Endothelial cell of hepatic sinusoid (primary cell): Measurements from ENCODE around the gene PARP14.
"Not testable (repeated sequence)": the region's sequence is repeated elsewhere in the genome, so short reads cannot be mapped to it uniquely, and the experiment has no call there.

ENCODE experiments used
- in situ Hi-C: cut with HindIII; loops from 2 replicates; pipeline ENCODE4 v1.10.0; 2017; ENCODE audit warnings: low sequenced_read_pairs

PARP14 gene

DNA sequence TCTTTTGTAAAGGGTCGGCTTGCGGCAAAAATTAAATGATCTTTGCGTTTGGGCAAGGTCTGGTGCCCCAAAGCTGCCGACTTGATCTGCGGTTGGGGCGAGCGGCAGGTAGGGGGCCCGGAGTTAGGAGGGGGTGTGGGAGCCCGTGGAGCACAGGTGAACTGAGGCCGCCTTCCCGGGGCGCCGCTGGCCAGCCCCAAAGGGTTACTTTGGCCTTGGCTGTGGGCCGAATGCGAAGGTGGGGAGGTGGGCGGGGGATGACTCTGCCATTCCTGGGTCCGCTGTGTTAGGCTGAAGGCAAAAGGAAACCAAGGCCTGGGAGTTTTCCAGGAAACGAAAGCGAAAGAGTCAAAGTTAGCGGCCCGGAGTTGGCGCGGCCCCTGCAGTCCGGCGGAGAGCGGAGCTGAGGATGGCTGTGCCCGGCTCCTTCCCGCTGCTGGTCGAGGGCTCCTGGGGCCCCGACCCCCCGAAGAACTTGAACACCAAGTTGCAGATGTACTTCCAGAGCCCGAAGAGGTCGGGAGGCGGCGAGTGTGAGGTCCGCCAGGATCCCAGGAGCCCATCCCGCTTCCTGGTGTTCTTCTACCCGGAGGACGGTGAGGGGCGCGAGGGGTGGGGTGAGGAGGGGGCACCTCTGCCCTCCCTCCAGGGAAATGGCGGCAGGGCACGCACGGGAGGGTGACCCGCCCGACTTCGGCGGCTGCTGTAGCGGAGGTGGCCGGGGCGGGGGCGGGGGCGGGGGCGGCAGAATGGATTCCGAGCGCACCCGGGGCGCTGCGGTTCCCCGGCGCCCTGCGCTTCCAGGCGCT is at the start of gene PARP14:
Gene PARP14 (plus strand): TSS at position 365 of the 809 bp plus-strand sequence. CDS start 45 bp downstream, at position 410.
- in situ Hi-C loops, result no loop called here

DNA sequence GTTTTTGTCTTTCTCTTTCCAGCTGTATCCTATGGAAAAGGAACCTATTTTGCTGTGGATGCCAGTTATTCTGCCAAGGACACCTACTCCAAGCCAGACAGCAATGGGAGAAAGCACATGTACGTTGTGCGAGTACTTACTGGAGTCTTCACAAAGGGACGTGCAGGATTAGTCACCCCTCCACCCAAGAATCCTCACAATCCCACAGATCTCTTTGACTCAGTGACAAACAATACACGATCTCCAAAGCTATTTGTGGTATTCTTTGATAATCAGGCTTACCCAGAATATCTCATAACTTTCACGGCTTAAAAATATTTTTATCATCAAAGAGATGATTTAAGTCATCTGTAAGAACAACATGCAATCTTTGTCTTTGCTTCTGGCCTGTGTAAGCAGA is 44.9 kb upstream of the PARP14 start:
- in situ Hi-C loops, result no loop called here

GRCh38 chr3:122636697-122637096 is 43.9 kb upstream of the PARP14 start:
- in situ Hi-C loops, result no loop called here

- in situ Hi-C loops, result no loop called here
Measured at GRCh38 chr3:122640437-122640999, 40.1 kb upstream of the PARP14 start.

- in situ Hi-C loops, result no loop called here
Measured at GRCh38 chr3:122642935-122643334, 37.7 kb upstream of the PARP14 start.

- in situ Hi-C loops, result no loop called here
Measured at GRCh38 chr3:122646146-122646988, 34.3 kb upstream of the PARP14 start.

DNA sequence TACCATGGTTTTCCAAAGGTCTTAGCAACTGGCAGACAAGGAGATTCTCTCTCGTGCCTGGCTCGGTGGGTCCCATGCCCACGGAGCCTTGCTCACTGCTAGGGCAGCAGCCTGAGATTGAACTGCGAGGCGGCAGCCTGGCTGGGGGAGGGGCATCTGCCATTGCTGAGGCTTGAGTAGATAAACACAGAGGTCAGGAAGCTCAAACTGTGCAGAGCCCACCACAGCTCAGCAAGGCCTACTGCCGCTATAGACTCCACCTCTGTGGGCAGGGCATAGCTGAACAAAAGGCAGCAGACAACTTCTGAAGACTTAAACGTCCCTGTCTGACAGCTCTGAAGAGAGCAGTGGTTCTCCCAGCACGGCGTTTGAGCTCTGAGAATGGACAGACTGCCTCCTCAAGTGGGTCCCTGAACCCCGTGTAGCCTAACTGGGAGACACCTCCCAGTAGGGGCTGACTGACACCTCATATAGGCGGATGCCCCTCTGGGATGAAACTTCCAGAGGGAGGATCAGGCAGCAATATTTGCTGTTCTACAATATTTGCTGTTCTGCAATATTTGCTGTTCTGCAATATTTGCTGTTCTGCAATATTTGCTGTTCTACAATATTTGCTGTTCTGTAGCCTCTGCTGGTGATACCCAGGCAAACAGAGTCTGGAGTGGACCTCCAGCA is 29.3 kb upstream of the PARP14 start:
- in situ Hi-C loops, result not testable (repeated sequence)

- in situ Hi-C loops, result not testable (repeated sequence)
Measured at GRCh38 chr3:122651962-122652361, 28.7 kb upstream of the PARP14 start.

DNA sequence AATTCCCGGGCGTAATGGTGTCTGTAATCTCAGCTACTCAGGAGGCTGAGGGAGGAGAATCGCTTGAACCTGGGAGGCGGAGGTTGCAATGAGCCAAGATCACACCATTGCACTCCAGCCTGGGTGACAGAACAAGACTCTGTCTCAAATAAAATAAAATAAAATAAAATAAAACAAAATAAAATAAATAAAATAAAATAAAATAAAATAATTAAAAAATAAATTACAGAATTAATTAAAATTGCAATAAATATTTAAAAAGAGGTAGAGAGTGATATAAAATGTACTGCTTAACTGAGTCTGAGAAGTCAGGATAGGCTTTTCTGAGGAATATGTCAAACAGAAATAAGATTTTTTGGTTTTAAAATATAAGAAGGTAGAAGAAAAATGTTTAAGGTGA is 22.3 kb upstream of the PARP14 start:
- in situ Hi-C loops, result not testable (repeated sequence)

GRCh38 chr3:122660297-122660974 is 20.2 kb upstream of the PARP14 start:
- in situ Hi-C loops, result loop anchor here (5.0 kb wide), 1 partner anchor 88 kb away; no protein-coding TSS in a partner anchor

DNA sequence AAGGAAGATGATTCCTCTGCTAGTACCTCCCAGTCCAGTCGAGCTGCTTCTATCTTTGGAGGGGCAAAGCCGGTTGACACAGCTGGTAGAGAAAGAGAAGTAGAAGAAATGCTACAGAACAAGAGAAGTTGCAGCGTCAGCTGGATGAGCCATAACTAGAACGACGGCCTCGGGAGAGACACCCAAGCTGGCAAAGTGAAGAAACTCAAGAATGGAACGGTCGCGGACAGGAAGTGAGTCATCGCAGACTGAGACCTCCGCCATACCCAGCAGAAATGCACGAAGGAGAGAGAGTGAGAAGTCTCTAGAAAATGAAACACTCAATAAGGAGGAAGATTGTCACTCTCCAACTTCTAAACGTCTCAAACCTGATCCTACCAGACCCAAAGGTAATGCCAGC is 19.0 kb upstream of the PARP14 start:
- in situ Hi-C loops, result loop anchor here (5.0 kb wide), 1 partner anchor 89 kb away; no protein-coding TSS in a partner anchor

DNA sequence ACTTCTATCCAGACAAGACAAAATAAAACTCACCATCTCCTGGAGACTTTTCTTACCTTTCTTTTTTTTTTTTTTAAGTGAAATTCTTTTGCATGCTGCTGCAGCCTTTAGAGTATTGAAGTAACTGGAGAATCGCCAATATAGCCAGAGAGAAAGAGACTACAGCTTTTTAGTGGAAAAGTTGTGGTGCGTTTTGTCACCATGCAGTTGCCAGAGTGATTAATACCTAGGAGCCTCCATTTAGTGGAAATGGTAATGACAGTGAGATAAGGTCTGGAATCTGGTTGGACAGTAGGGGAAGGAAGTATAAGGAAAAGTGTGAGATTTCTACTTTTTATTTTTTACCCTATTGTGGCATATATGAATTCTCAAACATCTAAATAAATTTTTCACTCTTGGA is 18.1 kb upstream of the PARP14 start:
- in situ Hi-C loops, result loop anchor here (5.0 kb wide), 1 partner anchor 90 kb away; no protein-coding TSS in a partner anchor

GRCh38 chr3:122665226-122665786 is 15.3 kb upstream of the PARP14 start:
- in situ Hi-C loops, result no loop called here

- in situ Hi-C loops, result no loop called here
Measured at GRCh38 chr3:122665881-122666280, 14.8 kb upstream of the PARP14 start.

- in situ Hi-C loops, result no loop called here
Measured at GRCh38 chr3:122668930-122669730, 11.5 kb upstream of the PARP14 start.

GRCh38 chr3:122671553-122671952 is 9.1 kb upstream of the PARP14 start:
- in situ Hi-C loops, result no loop called here

GRCh38 chr3:122674339-122674738 is 6.3 kb upstream of the PARP14 start:
- in situ Hi-C loops, result no loop called here

DNA sequence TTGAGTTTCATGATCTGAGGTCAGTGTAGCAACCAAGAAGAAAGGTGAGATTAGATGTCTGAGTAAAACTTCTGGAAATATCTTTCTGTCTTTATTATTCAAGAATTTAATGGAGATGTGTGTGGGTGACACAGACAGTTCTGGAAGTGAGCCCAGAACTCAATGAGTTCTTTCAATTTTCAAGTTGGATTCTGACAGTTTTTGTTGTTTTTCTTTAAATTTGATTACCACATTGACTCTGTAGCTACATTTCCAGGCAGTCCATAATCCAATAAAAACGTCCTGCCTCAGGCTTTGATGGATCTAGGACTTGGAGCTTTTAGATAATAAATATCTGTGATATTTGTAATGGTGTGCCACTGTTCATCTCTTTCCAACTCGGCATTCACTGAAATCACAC is 3.9 kb upstream of the PARP14 start:
- in situ Hi-C loops, result no loop called here

DNA sequence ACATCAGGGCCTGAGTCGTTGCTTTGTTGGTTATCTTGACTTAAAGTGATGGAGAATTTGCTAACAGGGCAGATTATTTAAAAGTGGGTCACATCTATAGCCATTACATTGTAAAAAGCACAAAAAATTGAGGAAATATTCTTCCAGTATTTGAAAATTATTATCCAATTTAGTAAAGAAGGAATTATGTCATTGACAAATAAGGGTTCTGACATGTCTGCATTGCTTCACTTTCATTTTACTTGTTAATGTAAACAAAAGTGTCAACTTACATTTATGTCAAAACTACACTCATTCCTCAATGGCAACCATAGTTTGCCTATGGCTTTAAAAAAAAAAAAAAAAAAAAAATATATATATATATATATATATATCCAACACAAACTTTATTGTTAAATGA is 3.4 kb upstream of the PARP14 start:
- in situ Hi-C loops, result no loop called here
